HG03521 (cell line): Measurements from ENCODE around the gene PRDM1.

ENCODE experiments used
- ATAC-seq: cut with Tn5 transposase; IDR thresholded peaks from one replicate; pipeline ENCODE4 v1.9.1; 2021; ENCODE audit warnings: mild to moderate bottlenecking, moderate library complexity; ENCODE audit not compliant: unreplicated experiment

Gene PRDM1

GRCh38 chr6:106085984-106086813, at the start of gene PRDM1:
PRDM1 (plus strand) TSS chr6:106086336; CDS start chr6:106086554, 218 bp downstream.
- peak; percentile 77 for ATAC-seq

GRCh38 chr6:106037060-106037459, 49.1 kb upstream of the PRDM1 start:
- no peak for ATAC-seq

- no peak for ATAC-seq
Measured at GRCh38 chr6:106039897-106040592, 46.1 kb upstream of the PRDM1 start.

GRCh38 chr6:106044151-106044550, 42.0 kb upstream of the PRDM1 start:
- ATAC-seq = no peak

- no peak for ATAC-seq
Measured at GRCh38 chr6:106045077-106045476, 41.1 kb upstream of the PRDM1 start.

- no peak for ATAC-seq
Measured at GRCh38 chr6:106046116-106046853, 39.9 kb upstream of the PRDM1 start.

- no peak for ATAC-seq
Measured at GRCh38 chr6:106046854-106047200, 39.3 kb upstream of the PRDM1 start.

- ATAC-seq = no peak
Measured at GRCh38 chr6:106048336-106048735, 37.8 kb upstream of the PRDM1 start.

GRCh38 chr6:106050538-106050937, 35.6 kb upstream of the PRDM1 start:
- no peak for ATAC-seq

GRCh38 chr6:106051226-106051625, 34.9 kb upstream of the PRDM1 start:
- ATAC-seq = no peak

- no peak for ATAC-seq
Measured at GRCh38 chr6:106053484-106054205, 32.5 kb upstream of the PRDM1 start.

GRCh38 chr6:106055489-106055888, 30.6 kb upstream of the PRDM1 start:
- ATAC-seq = no peak

- ATAC-seq = no peak
Measured at GRCh38 chr6:106056060-106056745, 29.9 kb upstream of the PRDM1 start.

- no peak for ATAC-seq
Measured at GRCh38 chr6:106056746-106057390, 29.3 kb upstream of the PRDM1 start.

- no peak for ATAC-seq
Measured at GRCh38 chr6:106059331-106059730, 26.8 kb upstream of the PRDM1 start.

GRCh38 chr6:106060167-106060566, 26.0 kb upstream of the PRDM1 start:
- ATAC-seq = no peak

GRCh38 chr6:106063448-106063850, 22.7 kb upstream of the PRDM1 start:
- no peak for ATAC-seq

GRCh38 chr6:106064142-106064541, 22.0 kb upstream of the PRDM1 start:
- no peak for ATAC-seq

- no peak for ATAC-seq
Measured at GRCh38 chr6:106064756-106065155, 21.4 kb upstream of the PRDM1 start.

- no peak for ATAC-seq
Measured at GRCh38 chr6:106066989-106067388, 19.1 kb upstream of the PRDM1 start.
